ENCODE data around the gene DHDDS. TPM values are rescaled to one million over a fixed set of nuclear protein-coding genes. Genes with fewer than 3 reads are reported as not detected.

DHDDS gene
- total and polyA plus RNA-seq, 2 of the 13 experiments (the other 11 are each of a cell fraction or from before 2014, with no cell fraction given) = 18.9 to 28.3 TPM

- TF ChIP-seq ZC3H13 (CRISPR knock-in tag; IDR thresholded peaks at IDR 0.05) (peak; percentile 78; the same call in 1 of the 2 replicates), ZNF501 (CRISPR knock-in tag; IDR thresholded peaks at IDR 0.05) (0 out of 2 replicates have a peak, but pooled peaks have one; percentile 36), AKNA (CRISPR knock-in tag; IDR thresholded peaks at IDR 0.05; ENCODE audit: borderline replicate concordance) (no peak), MED8 (CRISPR knock-in tag; IDR thresholded peaks at IDR 0.05; ENCODE audit: insufficient replicate concordance) (peak; percentile 2), ZNF547 (CRISPR knock-in tag; IDR thresholded peaks at IDR 0.05) (peak; percentile 90; the same call in 1 of the 2 replicates), GFI1 (CRISPR knock-in tag; IDR thresholded peaks at IDR 0.05; ENCODE audit: borderline replicate concordance) (peak; percentile 70; the same call in 1 of the 2 replicates), MAFF (IDR thresholded peaks at IDR 0.05; ENCODE audit: low read depth, low read length) (no peak), CREM (IDR thresholded peaks at IDR 0.05) (no peak), CREM (CRISPR knock-in tag; IDR thresholded peaks at IDR 0.05) (no peak), ZNF263 (CRISPR knock-in tag; IDR thresholded peaks at IDR 0.05) (no peak), ZBTB49 (CRISPR knock-in tag; IDR thresholded peaks at IDR 0.05; ENCODE audit: borderline replicate concordance) (no peak), ZNF414 (CRISPR knock-in tag; IDR thresholded peaks at IDR 0.05) (peak; percentile 98), ARID5B (CRISPR knock-in tag; IDR thresholded peaks at IDR 0.05) (peak; percentile 34), AKAP8 (CRISPR knock-in tag; IDR thresholded peaks at IDR 0.05) (no peak), IKZF1 (IDR thresholded peaks at IDR 0.05) (no peak), CAMTA2 (CRISPR knock-in tag; IDR thresholded peaks at IDR 0.05; ENCODE audit: borderline replicate concordance) (peak; percentile 50; the same call in 1 of the 2 replicates)
These were observed 68.5 kb downstream of the DHDDS start (continued) for GRCh38 chr1:26500488-26501175.
